NCI-H2196 treated with DMSO at 0.1 percent for 48 hours (cell line): Measurements from ENCODE around the gene VOPP1.
"Not testable (repeated sequence)": the region's sequence is repeated elsewhere in the genome, so short reads cannot be mapped to it uniquely, and the experiment has no call there.

Experiments
- DNase-seq: peaks from one replicate; lab custom pipeline; 2025; ENCODE audit not compliant: unreplicated experiment; lab: John Stamatoyannopoulos, UW

Gene VOPP1

DNA sequence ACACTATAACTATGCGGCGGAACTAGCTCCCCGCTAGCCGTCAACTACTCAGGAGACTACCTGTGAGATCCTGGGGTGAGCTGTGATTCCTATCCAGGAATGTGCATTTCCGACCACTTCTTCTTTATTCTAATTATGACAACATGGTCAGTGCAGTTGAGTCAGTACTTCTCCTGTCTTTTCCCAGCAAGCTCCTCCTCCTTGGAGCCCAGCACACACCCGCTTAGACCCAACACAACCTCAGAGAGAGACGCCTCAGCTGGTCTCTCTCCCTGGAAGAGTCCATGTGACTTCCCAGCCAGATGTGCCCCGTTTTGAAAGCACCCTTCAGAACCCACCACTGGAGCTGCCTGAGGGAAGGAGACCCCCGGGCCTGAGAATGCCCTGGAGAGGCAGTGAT, 100.7 kb downstream of the VOPP1 start:
- not testable (repeated sequence) for DNase-seq

DNA sequence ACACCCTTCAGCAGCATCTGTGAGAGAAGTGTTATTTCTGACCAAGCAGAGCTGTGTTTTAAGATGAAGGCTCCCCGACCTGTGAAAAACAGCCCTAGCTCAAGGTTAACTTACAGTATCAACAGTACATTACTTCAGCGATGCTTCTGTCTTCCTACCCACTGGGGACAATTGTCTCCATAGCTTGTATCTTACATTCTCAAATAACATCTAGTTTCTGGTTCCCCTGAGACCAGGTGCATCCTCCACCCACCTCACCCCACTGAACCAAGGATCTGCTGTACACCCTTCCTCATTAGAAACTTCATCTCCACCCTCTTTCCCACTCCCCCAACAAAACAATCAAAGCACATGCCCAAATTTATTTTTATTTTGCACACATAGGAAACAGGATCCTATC, 102.0 kb downstream of the VOPP1 start:
- no peak for DNase-seq

DNA sequence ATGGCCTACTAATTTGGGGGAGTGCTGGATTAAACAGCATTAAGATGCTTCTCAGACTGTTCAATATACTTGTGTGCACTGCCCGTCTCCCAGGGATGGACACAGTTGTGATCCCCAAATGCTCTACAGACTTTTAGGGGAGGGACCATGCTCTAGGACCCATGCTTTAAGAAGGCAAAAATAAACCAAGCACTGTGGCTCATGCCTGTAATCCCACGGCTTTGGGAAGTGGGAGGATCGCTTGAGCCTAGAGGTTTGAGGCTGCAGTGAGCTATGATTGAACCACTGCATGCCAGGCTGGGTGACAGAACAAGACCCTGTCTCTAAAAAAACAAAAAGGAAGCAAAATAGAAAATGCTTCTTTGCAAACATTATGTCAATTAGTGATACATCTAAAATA, 102.6 kb downstream of the VOPP1 start:
- no peak for DNase-seq

DNA sequence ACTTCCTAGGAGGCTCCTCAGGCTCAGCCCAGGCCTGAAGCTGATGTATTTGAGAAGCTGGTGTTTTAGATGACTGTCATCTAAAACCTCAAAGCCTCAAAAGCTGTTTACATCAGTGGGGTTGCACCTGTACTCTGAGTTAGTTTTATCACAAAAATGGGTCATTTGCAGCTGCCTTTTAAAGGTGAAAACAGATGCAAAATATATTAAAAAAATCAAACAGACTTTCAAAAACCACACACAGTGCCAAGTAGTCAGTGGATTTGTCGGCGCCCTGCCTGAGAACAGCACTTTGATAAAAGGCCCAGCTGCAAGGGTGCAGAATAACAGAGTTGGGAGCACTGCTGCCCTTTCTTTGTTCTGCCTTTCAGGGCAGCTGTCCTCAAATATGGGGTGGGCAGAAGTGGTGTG, 103.0 kb downstream of the VOPP1 start:
- no peak for DNase-seq

DNA sequence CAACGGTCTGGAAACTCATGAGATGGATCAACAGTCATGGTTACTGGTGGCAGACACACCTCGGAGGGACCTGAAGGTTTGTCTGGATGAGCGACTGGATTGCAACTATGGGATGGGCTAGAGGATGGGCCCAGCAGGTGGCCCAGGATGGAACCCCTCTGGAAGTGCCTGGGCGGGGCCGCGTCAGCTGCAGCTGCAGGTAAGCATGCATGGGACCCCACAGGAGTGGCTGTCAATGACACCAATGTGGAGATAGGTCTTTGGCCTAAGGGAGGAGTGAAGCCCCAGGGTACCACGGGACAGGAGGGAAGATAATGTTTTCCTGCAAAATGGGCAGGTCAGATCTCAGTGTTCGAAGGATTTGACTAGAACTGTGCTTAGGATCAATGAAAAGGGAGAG, 103.8 kb downstream of the VOPP1 start:
- no peak for DNase-seq

DNA sequence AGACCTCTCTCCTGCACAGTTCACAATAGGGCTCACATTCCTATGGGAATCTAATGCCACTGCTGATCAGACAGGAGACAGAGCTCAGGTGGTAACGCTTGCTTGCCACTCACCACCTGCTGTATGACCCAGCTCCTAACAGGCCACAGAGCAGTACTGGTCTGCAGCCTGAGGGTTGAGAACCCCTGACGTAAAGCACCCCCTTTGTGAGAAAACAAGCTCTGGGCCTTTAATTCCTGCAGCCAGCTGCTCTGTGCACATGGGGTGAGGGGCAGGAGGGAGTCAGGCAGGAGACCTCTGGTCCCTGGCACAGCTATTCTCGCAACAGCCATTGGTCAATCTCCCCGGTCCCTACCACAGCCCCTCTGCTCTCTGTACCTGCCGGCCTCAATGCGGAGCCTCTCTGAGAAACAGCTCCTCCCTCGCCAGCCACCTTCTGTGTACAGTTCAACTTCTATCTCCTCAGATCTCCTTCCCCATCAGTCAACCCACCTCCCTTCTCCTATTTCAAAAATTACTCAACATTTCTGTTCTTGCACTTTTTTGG, 105.2 kb downstream of the VOPP1 start:
- no peak for DNase-seq

DNA sequence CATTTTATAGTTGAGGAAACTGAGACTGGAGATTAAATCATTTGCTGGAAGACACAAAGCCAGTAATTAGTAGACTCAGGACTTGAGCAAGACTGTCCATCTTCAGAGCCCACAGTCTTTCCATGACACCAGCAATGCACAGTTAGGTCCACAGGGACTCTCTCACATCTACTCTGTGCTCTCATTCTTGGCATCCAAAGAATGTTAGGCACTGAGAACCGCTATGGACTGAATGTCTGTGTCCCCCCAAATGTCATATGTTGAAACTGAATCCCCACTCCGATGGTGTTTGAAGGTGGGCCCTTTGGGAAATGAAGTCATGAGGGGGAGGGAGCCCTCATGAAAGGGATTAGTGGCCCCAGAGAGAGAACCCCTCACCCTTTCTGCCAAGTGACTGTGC, 106.6 kb downstream of the VOPP1 start:
- no peak for DNase-seq

DNA sequence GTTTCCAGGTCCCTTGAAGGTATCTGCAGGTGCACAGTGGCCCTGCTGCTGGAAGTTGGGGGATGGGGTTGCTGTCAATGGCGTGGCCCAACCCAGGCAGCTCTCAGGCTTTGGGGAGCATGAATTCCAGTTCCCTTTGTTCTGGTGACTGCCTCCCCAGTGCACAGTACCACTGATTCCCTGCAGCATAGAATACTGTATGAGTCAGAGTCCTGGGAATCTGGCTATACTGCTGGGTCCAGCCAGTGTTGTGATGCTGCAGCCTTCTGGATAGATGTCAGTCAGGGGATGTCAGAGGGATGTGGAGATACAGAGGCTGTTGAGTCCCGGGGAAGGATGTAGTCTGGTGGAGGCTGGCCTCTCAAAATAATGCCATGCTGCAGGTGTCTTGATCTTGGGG, 107.9 kb downstream of the VOPP1 start:
- DNase-seq: no peak

DNA sequence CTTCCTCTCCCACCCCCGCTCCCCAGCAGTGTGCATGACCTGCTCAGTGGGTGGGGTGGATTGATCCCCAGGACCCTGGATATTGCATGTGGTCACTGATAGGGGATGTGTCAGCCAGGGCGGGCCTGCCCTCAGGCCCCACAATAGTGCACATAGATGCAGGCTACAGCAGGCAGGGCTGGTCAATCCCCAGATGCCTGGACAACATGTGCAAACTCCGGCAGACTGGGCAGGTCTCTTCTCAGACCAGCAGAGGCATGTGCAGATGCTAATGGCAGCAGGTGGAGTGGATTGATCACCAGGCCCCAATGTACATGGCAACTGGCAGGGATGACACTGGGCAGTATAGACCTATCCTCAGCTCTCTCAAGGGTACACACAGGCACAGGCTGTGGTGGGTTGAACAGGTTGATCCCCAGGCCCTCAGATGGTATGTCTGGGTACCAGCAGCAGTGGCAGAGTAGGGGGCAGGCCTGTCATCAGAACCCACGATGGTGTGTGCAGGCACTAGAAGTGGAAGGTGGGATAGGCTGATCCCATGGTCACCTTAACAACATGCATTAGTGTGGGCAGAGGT, 108.5 kb downstream of the VOPP1 start:
- DNase-seq: no peak

DNA sequence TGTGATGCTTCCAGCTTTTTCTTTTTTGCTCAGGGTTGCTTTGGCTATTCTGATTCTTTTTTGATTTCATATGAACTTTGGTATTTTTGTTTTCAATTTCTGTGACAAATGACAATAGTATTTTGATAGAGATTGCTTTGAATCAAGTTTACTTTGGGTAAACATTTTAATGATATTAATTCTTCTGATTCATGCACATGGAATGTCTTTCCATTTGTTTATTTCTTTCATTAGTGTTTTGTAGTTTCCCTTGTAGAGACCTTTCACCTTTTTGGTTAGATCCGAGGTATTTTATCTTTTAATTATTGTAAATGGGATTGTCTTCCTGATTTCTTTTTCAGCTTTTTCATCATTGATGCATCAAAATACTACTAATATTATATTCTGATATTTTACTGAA, 114.0 kb downstream of the VOPP1 start:
- DNase-seq: no peak

DNA sequence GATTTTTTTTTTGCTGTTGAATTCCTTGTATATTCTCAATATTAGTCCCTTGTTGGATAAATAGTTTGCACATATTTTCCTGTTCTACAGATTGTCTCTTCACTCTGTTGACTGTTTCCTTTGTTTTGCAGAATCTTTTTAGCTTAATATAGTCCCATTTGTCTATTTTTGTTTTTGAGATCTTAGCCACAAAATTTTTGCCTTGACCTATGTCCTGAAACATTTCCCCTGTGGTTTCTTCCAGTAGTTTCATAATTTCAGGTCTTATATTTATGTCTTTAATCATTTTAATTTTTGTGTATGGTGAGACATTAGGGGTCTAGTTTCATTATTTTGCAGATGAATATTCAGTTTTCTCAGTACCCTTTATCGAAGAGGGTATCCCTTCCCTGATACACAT, 114.5 kb downstream of the VOPP1 start:
- no peak for DNase-seq

DNA sequence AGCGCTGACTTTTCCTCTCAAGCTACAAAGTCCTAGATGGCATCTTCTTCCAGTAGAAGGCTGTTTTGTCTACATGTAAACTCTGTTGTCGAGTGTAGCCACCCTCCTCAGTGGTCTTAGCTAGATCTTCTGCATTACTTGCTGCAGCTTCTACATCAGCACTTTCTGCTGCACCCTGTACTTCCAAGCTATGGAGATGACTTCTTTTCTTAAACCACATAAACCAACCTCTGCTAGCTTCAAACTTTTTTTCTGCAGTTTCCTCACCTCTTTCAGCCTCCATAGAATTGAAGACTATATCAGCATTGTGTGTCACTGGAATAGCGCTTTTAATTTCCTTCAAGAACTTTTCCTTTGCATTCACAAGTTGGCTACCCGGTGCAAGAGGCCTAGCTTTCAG, 119.3 kb downstream of the VOPP1 start:
- DNase-seq: no peak

DNA sequence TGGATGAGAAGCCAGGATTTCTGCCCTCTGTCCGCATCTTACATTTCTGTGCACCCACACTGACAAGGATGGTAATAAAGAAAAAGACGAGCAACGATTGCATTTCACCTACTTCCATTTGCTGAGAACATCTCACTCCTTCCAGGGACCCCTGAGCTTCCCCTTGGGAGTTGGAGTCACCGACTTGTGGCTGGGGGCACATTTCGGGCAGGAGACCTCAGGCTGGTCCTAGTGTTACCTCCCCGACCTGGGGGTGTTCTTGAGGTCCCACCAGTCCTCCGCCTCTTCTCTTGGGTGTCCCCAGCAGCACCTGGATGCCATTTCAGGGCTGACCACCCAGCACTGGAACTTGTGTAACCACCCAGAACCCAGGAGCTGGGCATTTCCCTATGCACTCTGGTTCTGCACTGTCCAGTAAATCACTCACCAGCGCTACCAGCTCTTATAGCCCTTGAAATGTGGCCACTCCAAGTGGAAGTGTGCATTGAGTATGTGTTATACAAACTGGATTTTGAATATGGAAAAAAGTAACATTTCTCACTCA, 122.2 kb downstream of the VOPP1 start:
- DNase-seq: no peak

DNA sequence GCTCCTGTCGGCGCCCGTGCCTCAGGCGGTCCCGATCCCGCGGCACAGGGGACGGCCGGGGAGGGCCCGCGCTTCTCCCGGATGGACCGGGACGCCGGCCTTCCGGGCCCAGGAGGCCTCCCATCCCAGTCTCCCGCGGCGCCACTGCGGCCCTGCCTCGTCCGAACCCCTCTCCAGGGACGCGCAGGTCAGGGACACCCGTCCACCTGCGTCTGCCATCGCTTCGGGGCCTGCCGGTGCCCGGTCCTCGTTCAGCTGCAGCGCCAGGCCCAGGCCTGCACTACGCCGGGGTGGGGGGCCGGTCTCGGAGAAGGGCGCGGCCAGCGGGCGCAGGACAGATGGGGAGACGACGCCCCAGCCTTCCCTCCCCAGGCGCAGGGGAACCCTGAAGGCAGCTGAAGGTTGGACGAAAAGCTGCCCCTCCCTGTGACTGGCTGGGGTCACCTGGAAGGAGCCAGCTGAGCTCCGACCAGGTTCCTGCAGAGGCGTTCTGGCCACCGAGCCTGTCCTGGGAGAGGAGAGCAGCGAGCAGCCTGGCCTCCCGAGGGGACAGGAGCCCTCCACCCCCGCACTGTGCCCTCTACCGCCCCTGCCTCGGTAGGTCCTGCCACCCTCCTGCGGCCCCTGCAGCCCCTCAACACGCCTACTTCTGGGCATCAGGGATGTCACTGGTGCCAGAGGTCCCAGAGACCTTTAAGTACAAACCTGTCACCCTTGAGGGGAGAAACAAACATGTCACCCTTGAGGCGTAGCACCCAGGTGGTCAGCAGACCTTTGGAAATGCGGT, 122.9 kb downstream of the VOPP1 start:
- no peak for DNase-seq

DNA sequence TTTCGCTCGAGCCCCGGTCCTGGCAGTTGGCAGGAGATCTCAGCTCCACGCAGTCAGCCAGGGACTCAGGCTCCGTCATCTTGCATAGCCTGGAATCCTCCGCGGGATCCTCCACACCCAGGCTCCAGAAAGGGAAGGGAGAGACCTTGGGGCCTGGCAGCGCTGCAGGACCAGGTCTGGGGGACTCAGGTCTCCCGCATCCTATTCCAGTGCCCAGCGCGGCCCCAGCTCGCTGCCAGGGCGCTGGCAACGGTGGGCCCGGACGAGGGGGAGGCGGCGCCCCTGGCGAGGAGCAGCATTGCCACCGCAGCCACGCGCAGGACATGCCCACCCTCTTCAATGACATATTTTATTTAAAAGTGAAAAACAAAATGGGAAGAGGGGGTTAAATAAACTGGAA, 123.8 kb downstream of the VOPP1 start:
- no peak for DNase-seq

DNA sequence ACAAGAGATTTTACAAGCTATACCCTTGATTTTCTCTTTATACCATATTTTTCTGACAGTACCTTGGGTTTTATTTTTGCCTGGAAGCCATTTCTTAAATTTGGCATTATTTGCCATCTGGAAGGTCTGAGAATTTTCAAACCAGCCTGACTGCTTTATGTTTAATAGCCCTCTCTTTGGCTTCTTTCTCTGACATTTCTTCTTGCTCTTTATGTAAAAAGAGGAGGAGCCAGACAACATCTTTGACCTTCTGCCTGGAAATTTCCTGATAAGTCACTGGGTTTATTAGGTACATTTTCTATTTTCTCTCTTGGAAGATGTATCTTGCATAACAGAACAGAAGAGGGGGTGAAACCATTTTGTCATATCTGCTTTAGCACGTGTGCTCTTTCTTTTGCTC, 127.5 kb downstream of the VOPP1 start:
- DNase-seq: no peak

DNA sequence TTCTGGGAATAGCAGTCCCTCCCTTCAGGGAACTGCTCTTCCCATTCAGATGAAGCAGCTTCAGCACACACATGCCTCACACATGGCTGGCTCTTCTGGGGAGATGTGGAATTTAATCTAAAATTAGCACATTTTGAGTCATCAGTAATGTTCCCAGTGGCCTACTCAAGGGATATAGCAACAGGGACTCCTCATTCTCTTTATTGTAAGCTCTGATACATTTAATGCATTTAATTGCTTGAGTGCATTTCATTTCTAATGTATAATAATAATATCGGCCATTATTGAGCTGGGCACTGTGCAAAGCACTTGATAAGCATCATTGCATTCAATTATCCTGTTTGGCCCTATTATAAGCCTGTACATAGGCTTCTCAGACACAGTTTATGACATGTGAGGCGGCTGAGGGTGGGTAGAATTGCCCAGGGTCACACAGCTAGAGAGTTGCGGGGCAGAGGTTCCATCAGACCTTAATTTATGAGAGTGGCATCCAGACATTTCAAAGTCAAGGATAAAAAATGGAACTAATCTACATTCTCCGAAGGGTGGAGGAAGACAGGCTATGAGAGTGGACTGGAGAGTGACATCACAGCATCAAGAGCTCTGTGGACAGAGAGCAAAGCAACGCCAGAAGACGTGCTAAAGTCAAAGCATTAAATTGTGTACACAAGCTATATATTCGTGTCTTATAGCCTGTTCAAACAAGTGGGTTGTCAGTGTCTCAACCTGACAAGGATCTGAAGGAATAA, 130.4 kb downstream of the VOPP1 start:
- DNase-seq: no peak

DNA sequence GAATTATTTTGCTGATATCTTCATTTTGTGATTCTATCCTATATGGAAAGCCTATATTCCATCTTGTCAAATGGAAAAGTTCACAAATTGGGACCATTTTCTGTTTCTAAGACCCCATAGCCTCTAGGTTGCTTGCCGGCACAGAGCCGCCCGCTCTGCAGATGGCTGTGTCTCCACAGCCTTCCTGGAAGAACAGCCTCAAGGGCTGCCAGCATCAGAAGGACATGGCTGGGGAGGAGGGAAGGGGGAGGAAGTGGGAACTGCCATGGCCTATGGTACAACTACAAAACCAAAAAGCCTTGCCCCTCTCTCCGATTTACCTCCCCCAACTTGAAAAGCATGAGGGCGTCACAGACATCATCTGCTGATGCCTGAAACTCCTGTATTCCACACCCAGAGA, 131.3 kb downstream of the VOPP1 start:
- DNase-seq: no peak

DNA sequence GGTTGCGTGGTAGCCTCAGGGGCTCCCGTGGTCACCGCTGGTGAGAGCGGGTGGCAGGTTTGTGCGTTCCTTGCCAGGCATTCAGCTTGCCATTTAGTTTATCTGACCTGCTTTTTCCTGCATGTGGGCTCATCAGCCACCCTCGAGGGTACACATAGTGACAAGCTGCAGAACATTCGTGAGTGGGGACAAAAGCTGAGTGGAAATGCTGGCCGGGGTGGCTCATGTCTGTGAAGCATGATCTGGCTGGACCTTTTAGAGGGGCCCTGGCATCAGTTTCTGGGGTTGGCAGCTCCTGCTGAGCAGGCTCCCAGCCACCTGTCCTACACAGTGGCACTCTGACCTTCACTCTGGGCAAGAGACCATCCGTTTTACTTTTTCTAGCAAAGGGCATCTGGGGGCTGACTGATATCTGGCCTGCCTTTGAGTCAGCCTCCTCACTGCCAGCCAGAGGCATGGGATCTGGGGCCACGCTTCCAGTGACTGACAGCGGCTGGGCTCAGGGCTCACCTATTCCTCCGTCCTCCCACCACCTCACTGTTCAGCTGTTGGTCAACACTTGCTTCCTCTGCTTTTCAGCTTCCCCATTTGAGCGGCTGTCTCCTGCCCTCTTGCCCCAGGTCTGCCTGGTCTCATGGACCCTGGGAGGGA, 132.1 kb downstream of the VOPP1 start:
- DNase-seq: no peak

DNA sequence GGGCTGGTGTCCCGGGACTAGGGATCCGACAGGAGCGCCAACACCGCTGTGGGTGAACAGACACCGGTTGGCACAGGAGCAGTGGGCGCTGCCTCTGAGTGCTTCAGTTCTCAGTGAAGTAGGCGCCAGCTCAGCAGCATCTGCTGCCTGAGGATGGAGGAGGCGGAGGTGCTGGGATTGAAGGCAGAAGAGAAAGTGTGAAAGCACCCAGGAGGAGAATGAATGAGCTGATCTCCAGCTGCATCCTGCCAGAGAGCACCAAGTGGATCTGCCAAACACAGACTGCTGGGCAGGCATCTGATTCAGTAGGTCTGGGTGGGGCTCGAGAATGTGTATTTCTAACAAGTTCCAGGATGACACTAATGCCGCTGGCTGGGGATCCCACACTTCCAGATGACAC, 132.7 kb downstream of the VOPP1 start:
- peak; percentile 36 for DNase-seq
